A549 (cell line): Measurements from ENCODE around the gene ATOSA. TPM values are rescaled to one million over a fixed set of nuclear protein-coding genes. Genes with fewer than 3 reads are reported as not detected.

Experiments
- ATAC-seq, 2 experiments: fragments of 200-7000 bp in 1 of 2; fragments of >200 bp in 1 of 2; cut with Nextera tagmentation in 1 of 2; cut with Tn5 transposase in 1 of 2; 3 replicates each; pipeline versions ENCODE4 v1.8.0 to v1.9.1; 2018 to 2020; ENCODE audit warnings: mild to moderate bottlenecking in 1 of 2, moderate library complexity in 1 of 2
- CTCF ChIA-PET: fragments of 300-600 bp; sonication (Branson Sonifier 250); formaldehyde crosslinking; extraction: SDS; loops from one replicate; lab custom pipeline; 2021; ENCODE audit warnings: antibody characterized with exemption, inconsistent platforms; lab: Yijun Ruan, JAX
- POLR2A ChIA-PET: fragments of 350-600 bp; formaldehyde crosslinking; extraction: SDS; loops from one replicate; lab custom pipeline; 2021; ENCODE audit warnings: antibody characterized with exemption, inconsistent platforms; lab: Yijun Ruan, JAX
- DNase-seq, 2 experiments: peaks; one replicate each; pipeline versions ENCODE4 v3.0.0 to v3.0.0-alpha.2; 2011 to 2016; ENCODE audit warnings: low read depth in 1 of 2, low spot score in 1 of 2
- FAIRE-seq: peaks from 2 replicates; lab custom pipeline; 2011; peaks lifted over from hg19 to GRCh38; lab: Jason Lieb, UNC
- H3K27ac ChIP-seq, 2 experiments: fragments of >200 bp; sonication (Bioruptor Twin); formaldehyde crosslinking; 3 replicates each; pipeline ENCODE4 v1.5.1; 2016 to 2017
- H3K4me1 ChIP-seq: fragments of >200 bp; sonication (Bioruptor Twin); formaldehyde crosslinking; 3 replicates; pipeline ENCODE4 v1.6.1; 2016
- H3K4me2 ChIP-seq: fragments of >200 bp; sonication (Bioruptor Twin); formaldehyde crosslinking; 3 replicates; pipeline ENCODE4 v1.6.1; 2016
- H3K4me3 ChIP-seq: fragments of >200 bp; sonication (Bioruptor Twin); formaldehyde crosslinking; 3 replicates; pipeline ENCODE4 v1.5.1; 2016
- H3K9me3 ChIP-seq: fragments of >200 bp; sonication (Bioruptor Twin); formaldehyde crosslinking; 3 replicates; pipeline ENCODE4 v1.6.1; 2016
- CEBPB ChIP-seq, 2 experiments: fragments of >200 bp in 1 of 2; sonication (Bioruptor Twin) in 1 of 2; formaldehyde crosslinking in 1 of 2; IDR thresholded peaks; 2 replicates each; pipeline ENCODE4 v1.6.1; 2012 to 2016
- CHD4 ChIP-seq: fragments of 200-600 bp; sonication (generic); IDR thresholded peaks from 2 replicates; pipeline ENCODE4 v1.6.1; 2016; ENCODE audit warnings: antibody characterized with exemption, mild to moderate bottlenecking, borderline replicate concordance
- EHF ChIP-seq: fragments of 250-450 bp; sonication (Bioruptor Pico); IDR thresholded peaks from 2 replicates; pipeline ENCODE4 v1.5.0; 2020; ENCODE audit warnings: mild to moderate bottlenecking
- GATA3 ChIP-seq: IDR thresholded peaks from 2 replicates; pipeline ENCODE4 v1.6.1; 2012; ENCODE audit warnings: borderline replicate concordance
- HOXA7 ChIP-seq: fragments of 250-450 bp; sonication (Bioruptor Pico); IDR thresholded peaks from 2 replicates; pipeline ENCODE4 v1.5.0; 2020; ENCODE audit warnings: mild to moderate bottlenecking, moderate library complexity
- JUN ChIP-seq, 2 experiments: fragments of >200 bp; sonication (Bioruptor Twin); formaldehyde crosslinking; IDR thresholded peaks; 2 replicates in 1 of 2; 3 replicates in 1 of 2; pipeline ENCODE4 v1.6.1; 2016 to 2017
- MAFK ChIP-seq: fragments of 450-650 bp; IDR thresholded peaks from 2 replicates; pipeline ENCODE4 v1.6.1; 2014; ENCODE audit not compliant: partially characterized antibody
- NFE2L2 ChIP-seq: fragments of 150-350 bp; conservative IDR thresholded peaks from 2 replicates; pipeline ENCODE4 v1.6.1; 2014; ENCODE audit warnings: low read length
- SMC3 ChIP-seq: fragments of >200 bp; sonication (Bioruptor Twin); formaldehyde crosslinking; IDR thresholded peaks from 3 replicates; pipeline ENCODE4 v1.6.1; 2018; ENCODE audit warnings: inconsistent platforms
- TP53 ChIP-seq: fragments of 250-450 bp; sonication (Bioruptor Pico); IDR thresholded peaks from 2 replicates; pipeline ENCODE4 v1.5.0; 2021; ENCODE audit warnings: mild to moderate bottlenecking, moderate library complexity
- ZC3H11A ChIP-seq: fragments of 450-650 bp; IDR thresholded peaks from 2 replicates; pipeline ENCODE4 v1.6.1; 2014; ENCODE audit warnings: antibody characterized with exemption, mild to moderate bottlenecking
- WGBS: methylation state at CpG from one replicate; pipeline ENCODE4 v1.1.6; 2017; ENCODE audit errors: missing lambda C conversion rate; 5-methylcytosine and 5-hydroxymethylcytosine counted together
- polyA plus RNA-seq, 4 experiments: library from polyadenylated mRNA; depleted of rRNA in 3 of 4; stranded (reverse); fragments of >200 nt; fragmentation: RNase III in 1 of 4; extraction: RNeasy Plus Mini Kit Qiagen cat#74134 plus additional on column Dnase treatment in 1 of 4; gene quantifications; 2 replicates in 3 of 4; 3 replicates in 1 of 4; pipeline ENCODE4 v1.2.3, GENCODE V29; 2011 to 2017
- TF ChIP-seq, protein P1 (sequence below): fragments of >200 bp; sonication (Bioruptor Twin); formaldehyde crosslinking; IDR thresholded peaks from 3 replicates; pipeline ENCODE4 v1.5.1; 2016
- TF ChIP-seq, protein P2 (sequence below): IDR thresholded peaks from 2 replicates; pipeline ENCODE4 v1.6.1; 2012; ENCODE audit warnings: low read depth, borderline replicate concordance
- TF ChIP-seq, protein P3 (sequence below): fragments of 250-450 bp; sonication (Bioruptor Pico); IDR thresholded peaks from 2 replicates; pipeline ENCODE4 v1.5.0; 2021; ENCODE audit warnings: mild to moderate bottlenecking, moderate library complexity, borderline replicate concordance
- TF ChIP-seq, protein P4 (sequence below): fragments of 200-600 bp; sonication (generic); IDR thresholded peaks from 2 replicates; pipeline ENCODE4 v1.6.1; 2016; ENCODE audit warnings: antibody characterized with exemption, mild to moderate bottlenecking, moderate library complexity

The ATOSA gene
- polyA plus RNA-seq, 2 of the 4 experiments (the other 2 are of a cell fraction), result 10.0 to 22.6 TPM

DNA sequence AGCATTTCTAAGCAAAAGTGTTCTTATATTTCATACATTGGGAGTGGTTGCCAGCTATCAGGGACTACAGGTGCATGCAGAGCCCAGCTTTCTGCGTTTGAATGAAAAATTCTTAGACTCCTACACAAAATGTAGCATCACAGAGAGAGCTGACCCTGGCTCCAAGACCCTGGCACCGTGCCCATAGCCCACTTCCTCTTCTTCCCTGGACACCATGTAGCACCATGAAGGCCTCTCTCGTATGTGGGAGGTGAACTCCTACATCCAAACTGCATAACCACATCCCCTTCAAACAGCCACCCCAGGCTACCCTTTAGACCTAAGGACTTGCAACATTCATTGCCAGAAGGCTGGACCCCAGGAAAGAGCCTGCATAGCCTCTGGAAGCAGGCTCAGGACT lies 35.8 kb upstream of the ATOSA start:
- POLR2A ChIA-PET, result no interaction called here

DNA sequence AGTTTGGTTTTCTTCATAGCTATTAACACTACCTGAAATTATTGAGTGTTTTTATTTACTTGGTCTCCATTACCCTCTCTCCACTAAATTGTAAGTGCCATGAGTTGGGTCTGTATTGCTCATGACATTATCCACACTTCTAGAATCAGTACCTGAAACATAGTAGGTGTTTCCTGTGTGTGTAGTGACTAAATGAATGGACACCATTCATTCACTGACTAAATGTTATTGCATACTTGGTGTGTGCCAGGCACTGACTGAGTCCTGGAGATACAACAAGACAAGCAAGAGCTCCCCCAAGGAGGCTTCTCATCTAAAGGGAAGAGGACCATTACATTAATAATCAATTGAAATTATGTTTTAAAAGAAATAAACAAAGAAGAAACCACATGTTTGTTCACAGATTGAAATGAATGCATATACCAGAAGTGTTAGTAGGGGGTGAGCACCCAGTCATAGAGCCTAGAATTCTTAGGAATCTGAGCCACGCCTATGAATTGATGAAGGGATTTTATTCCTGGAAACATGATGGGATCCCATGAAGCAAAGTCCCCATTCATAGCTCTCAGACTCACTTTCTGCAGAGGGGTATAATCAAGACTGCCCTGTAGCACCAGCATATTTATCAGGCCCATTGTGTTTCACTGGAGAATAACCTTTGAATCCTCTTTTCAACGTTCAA lies 31.7 kb upstream of the ATOSA start:
- Histone ChIP-seq H3K4me1 (no peaks in the 10 kb centered on the region), H3K4me2 (no peak overlapping the region), H3K4me3 (no peak overlapping the region), H3K27ac (no peak overlapping the region)
- FAIRE-seq (no peak), DNase-seq (no peak)
- POLR2A ChIA-PET, result no interaction called here
- CTCF ChIA-PET, result interaction anchor here (0.9 to 4.2 kb wide), 4 partner anchors 8 to 183 kb away, joined by 3 to 17 read pairs (median 6); no protein-coding TSS in a partner anchor
- TF ChIP-seq JUN (IDR thresholded peaks at IDR 0.05) (no peak), SMC3 (no peak), CEBPB (IDR thresholded peaks at IDR 0.05) (no peak), GATA3 (no peak), EHF (no peak), ZC3H11A (no peak)
- TF ChIP-seq, protein P1, sequence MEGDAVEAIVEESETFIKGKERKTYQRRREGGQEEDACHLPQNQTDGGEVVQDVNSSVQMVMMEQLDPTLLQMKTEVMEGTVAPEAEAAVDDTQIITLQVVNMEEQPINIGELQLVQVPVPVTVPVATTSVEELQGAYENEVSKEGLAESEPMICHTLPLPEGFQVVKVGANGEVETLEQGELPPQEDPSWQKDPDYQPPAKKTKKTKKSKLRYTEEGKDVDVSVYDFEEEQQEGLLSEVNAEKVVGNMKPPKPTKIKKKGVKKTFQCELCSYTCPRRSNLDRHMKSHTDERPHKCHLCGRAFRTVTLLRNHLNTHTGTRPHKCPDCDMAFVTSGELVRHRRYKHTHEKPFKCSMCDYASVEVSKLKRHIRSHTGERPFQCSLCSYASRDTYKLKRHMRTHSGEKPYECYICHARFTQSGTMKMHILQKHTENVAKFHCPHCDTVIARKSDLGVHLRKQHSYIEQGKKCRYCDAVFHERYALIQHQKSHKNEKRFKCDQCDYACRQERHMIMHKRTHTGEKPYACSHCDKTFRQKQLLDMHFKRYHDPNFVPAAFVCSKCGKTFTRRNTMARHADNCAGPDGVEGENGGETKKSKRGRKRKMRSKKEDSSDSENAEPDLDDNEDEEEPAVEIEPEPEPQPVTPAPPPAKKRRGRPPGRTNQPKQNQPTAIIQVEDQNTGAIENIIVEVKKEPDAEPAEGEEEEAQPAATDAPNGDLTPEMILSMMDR, result no peak
- TF ChIP-seq, all 56 proteins: peak for 0
- no peaks in the 10 kb centered on the region for H3K9me3 ChIP-seq
- no peak for ATAC-seq
- 74% methylated on average over 2 of the region's 2 CpGs for WGBS

More for the DNA sequence above, 35.8 kb upstream of the ATOSA start:
- ATAC-seq (no peak), FAIRE-seq (no peak), DNase-seq (no peak)
- WGBS, result 39% methylated on average over 3 of the region's 3 CpGs
- CTCF ChIA-PET, result interaction anchor here (0.6 to 2.3 kb wide), 3 partner anchors 14 to 385 kb away, joined by 3 to 7 read pairs (median 3); partner anchors contain the start of gene ATOSA
- H3K9me3 ChIP-seq, result no peaks in the 10 kb centered on the region
- H3K4me2 ChIP-seq, result no peak overlapping the region
- no peak overlapping the region for H3K27ac ChIP-seq
- H3K4me1 ChIP-seq, result no peaks in the 10 kb centered on the region
- H3K4me3 ChIP-seq, result no peak overlapping the region
- TF ChIP-seq, protein P2, sequence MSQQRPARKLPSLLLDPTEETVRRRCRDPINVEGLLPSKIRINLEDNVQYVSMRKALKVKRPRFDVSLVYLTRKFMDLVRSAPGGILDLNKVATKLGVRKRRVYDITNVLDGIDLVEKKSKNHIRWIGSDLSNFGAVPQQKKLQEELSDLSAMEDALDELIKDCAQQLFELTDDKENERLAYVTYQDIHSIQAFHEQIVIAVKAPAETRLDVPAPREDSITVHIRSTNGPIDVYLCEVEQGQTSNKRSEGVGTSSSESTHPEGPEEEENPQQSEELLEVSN, result no peak
- TF ChIP-seq HOXA7 (CRISPR knock-in tag), result no peak
- TF ChIP-seq TP53, result no peak
- TF ChIP-seq, protein P3, sequence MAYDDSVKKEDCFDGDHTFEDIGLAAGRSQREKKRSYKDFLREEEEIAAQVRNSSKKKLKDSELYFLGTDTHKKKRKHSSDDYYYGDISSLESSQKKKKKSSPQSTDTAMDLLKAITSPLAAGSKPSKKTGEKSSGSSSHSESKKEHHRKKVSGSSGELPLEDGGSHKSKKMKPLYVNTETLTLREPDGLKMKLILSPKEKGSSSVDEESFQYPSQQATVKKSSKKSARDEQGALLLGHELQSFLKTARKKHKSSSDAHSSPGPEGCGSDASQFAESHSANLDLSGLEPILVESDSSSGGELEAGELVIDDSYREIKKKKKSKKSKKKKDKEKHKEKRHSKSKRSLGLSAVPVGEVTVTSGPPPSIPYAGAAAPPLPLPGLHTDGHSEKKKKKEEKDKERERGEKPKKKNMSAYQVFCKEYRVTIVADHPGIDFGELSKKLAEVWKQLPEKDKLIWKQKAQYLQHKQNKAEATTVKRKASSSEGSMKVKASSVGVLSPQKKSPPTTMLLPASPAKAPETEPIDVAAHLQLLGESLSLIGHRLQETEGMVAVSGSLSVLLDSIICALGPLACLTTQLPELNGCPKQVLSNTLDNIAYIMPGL (CRISPR knock-in tag), result no peak
- TF ChIP-seq, protein P4, sequence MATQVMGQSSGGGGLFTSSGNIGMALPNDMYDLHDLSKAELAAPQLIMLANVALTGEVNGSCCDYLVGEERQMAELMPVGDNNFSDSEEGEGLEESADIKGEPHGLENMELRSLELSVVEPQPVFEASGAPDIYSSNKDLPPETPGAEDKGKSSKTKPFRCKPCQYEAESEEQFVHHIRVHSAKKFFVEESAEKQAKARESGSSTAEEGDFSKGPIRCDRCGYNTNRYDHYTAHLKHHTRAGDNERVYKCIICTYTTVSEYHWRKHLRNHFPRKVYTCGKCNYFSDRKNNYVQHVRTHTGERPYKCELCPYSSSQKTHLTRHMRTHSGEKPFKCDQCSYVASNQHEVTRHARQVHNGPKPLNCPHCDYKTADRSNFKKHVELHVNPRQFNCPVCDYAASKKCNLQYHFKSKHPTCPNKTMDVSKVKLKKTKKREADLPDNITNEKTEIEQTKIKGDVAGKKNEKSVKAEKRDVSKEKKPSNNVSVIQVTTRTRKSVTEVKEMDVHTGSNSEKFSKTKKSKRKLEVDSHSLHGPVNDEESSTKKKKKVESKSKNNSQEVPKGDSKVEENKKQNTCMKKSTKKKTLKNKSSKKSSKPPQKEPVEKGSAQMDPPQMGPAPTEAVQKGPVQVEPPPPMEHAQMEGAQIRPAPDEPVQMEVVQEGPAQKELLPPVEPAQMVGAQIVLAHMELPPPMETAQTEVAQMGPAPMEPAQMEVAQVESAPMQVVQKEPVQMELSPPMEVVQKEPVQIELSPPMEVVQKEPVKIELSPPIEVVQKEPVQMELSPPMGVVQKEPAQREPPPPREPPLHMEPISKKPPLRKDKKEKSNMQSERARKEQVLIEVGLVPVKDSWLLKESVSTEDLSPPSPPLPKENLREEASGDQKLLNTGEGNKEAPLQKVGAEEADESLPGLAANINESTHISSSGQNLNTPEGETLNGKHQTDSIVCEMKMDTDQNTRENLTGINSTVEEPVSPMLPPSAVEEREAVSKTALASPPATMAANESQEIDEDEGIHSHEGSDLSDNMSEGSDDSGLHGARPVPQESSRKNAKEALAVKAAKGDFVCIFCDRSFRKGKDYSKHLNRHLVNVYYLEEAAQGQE, result no peak
- TF ChIP-seq CHD4, result no peak
- TF ChIP-seq, protein P1, result no peak
- no peak for TF ChIP-seq NFE2L2
- TF ChIP-seq MAFK, result no peak
